ENCODE results near the gene ATP1A1.

Gene ATP1A1

GRCh38 chr1:116451702-116452101 is 78.7 kb downstream of the ATP1A1 start:
- no peak for TF ChIP-seq POLR2A (IDR thresholded peaks at IDR 0.05; ENCODE audit: low read depth, low read length)
- no peak for DNase-seq (ENCODE audit: insufficient read length, low spot score)
- no peak for FAIRE-seq

DNA sequence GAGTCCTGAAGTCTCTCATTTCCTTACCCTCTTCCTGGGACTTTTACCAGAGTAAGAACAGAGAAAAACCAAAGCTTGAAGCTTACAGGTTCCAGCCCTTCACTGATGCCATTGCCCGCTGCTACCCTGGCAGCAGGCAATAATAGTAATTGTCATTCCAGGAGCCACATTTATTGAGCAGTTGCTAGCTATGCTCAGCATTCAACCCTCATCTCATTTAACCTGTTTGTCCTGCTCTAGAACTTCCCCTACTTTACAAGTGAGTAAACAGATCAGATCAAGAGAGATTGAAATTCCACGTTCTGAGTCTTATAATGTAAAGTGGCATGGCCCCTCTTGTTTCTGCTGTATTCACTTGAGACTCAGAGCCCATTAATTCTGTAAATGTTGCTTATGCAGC is 80.4 kb downstream of the ATP1A1 start:
- FAIRE-seq = no peak
- no peak for TF ChIP-seq POLR2A (IDR thresholded peaks at IDR 0.05; ENCODE audit: low read depth, low read length)
- DNase-seq (ENCODE audit: insufficient read length, low spot score) = no peak

DNA sequence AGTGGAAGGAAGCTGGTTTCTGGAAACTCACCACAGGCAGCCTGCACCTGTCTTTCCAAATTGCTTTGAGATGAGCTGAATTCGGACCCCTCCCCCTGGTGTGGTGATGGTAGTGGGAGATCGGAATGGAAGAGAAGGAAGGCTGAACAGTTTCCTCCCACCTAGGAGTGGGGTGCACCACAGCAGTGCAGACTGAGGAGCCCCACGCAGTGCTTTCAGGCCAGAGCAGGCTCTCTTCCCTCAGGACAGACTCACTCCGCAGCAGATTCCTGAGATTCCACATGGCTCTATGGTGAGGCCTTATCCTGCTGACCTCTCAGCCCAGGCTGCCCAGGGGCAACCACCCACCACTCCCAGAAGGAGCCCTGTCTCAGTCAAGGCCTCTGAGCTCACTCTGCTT is 80.9 kb downstream of the ATP1A1 start:
- TF ChIP-seq POLR2A (IDR thresholded peaks at IDR 0.05; ENCODE audit: low read depth, low read length) = no peak
- FAIRE-seq (no peak), DNase-seq (ENCODE audit: insufficient read length, low spot score) (no peak)
